NCI-H82 treated with DMSO at 0.1 percent for 48 hours (cell line): ENCODE measurements around the gene ITGB6.
"Not testable (repeated sequence)": the region's sequence is repeated elsewhere in the genome, so short reads cannot be mapped to it uniquely, and the experiment has no call there.

Source experiments
- DNase-seq: peaks from one replicate; lab custom pipeline; 2025; ENCODE audit not compliant: unreplicated experiment; lab: John Stamatoyannopoulos, UW

Gene ITGB6

GRCh38 chr2:160142472-160142871 is 57.6 kb downstream of the ITGB6 start:
- no peak for DNase-seq

- no peak for DNase-seq
Measured at GRCh38 chr2:160141912-160142311, 58.2 kb downstream of the ITGB6 start.

- no peak for DNase-seq
Measured at GRCh38 chr2:160141419-160141818, 58.7 kb downstream of the ITGB6 start.

- DNase-seq = no peak
Measured at GRCh38 chr2:160140471-160140870, 59.6 kb downstream of the ITGB6 start.

GRCh38 chr2:160139991-160140390 is 60.1 kb downstream of the ITGB6 start:
- DNase-seq = no peak

GRCh38 chr2:160139350-160139749 is 60.7 kb downstream of the ITGB6 start:
- DNase-seq = no peak

GRCh38 chr2:160138406-160138805 is 61.7 kb downstream of the ITGB6 start:
- DNase-seq = no peak

GRCh38 chr2:160137464-160137863 is 62.6 kb downstream of the ITGB6 start:
- DNase-seq = no peak

- DNase-seq = no peak
Measured at GRCh38 chr2:160132761-160133160, 67.3 kb downstream of the ITGB6 start.

- no peak for DNase-seq
Measured at GRCh38 chr2:160126756-160127155, 73.3 kb downstream of the ITGB6 start.

GRCh38 chr2:160126315-160126714 is 73.8 kb downstream of the ITGB6 start:
- DNase-seq = no peak

GRCh38 chr2:160125828-160126227 is 74.2 kb downstream of the ITGB6 start:
- no peak for DNase-seq

- no peak for DNase-seq
Measured at GRCh38 chr2:160125366-160125765, 74.7 kb downstream of the ITGB6 start.

GRCh38 chr2:160124571-160124970 is 75.5 kb downstream of the ITGB6 start:
- DNase-seq = no peak

- DNase-seq = not testable (repeated sequence)
Measured at GRCh38 chr2:160114721-160115120, 85.4 kb downstream of the ITGB6 start.

- DNase-seq = no peak
Measured at GRCh38 chr2:160114020-160114419, 86.1 kb downstream of the ITGB6 start.

GRCh38 chr2:160111951-160112798 is 87.9 kb downstream of the ITGB6 start:
- DNase-seq = no peak

GRCh38 chr2:160110674-160111239 is 89.3 kb downstream of the ITGB6 start:
- DNase-seq = no peak

GRCh38 chr2:160109939-160110673 is 90.0 kb downstream of the ITGB6 start:
- DNase-seq = peak; percentile 79

GRCh38 chr2:160109243-160109642 is 90.8 kb downstream of the ITGB6 start:
- no peak for DNase-seq

GRCh38 chr2:160108646-160109045 is 91.4 kb downstream of the ITGB6 start:
- no peak for DNase-seq

GRCh38 chr2:160105366-160105765 is 94.7 kb downstream of the ITGB6 start:
- DNase-seq = no peak
